ENCODE data around the gene MCMBP. TPM values are rescaled to one million over a fixed set of nuclear protein-coding genes. Genes with fewer than 3 reads are reported as not detected.

MCMBP gene
- total RNA-seq, 1 experiment from 2014 or later = 148 TPM

DNA sequence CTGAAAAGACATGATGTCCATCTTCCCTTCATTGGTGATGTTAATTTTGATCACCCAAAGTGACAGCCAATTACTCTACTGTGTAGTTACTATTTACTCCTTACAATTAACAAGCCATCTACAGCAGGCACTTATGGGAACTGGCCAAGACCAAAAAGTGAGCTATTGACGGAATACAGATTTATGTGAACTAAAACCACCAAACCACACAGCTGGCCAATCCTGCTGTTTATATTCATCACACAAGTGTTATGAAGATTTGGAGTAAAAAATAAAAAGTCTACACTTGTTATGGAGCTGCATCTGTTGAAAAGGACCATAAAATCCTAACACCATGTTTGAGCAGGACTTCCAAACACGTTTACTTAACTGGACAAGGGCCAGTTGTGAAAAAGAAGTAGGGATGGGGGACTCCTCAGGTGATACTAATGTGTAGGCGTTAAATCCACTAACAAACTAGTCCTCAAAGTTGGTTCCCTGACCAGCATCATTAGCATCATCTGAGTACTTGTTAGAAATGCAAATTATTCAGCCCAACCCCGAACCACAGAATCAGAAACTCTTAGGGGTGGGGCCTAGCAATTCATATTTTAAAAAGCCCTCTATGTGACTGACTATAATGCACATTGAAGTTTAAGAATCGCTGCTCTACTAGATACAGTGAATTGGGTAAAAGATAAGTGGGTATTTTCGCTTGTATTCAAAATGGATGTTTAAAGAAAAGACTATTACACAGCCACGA lies 11.6 kb downstream of the MCMBP start:
- Histone ChIP-seq H3K4me1 (ENCODE audit: control insufficient read depth in 1 of 2, insufficient read depth in 2 of 2, low read length in 2 of 2) (no peaks in the 10 kb centered on the region), H3K4me3 (replicated peaks in 1 of 2; ENCODE audit: low read depth in 1 of 2, low read length in 2 of 2) (no peak overlapping the region), H3K9me2 (ENCODE audit: insufficient read depth) (no peaks in the 10 kb centered on the region), H3K9ac (ENCODE audit: low read length) (no peak overlapping the region), H3K79me2 (ENCODE audit: insufficient read depth, low read length) (peaks cover 100% of the 10 kb centered on the region), H4K20me1 (ENCODE audit: insufficient read depth) (peaks cover 75% of the 10 kb centered on the region; the same call in 1 of the 2 replicates), H2AFZ (ENCODE audit: low read depth, low read length, poor library complexity, severe bottlenecking) (no peak overlapping the region), H3K36me3 (ENCODE audit: control insufficient read depth in 1 of 2, insufficient read depth in 2 of 2, low read length in 2 of 2) (peaks cover 20 to 22% of the 10 kb centered on the region in 2 experiments), H3K4me2 (ENCODE audit: low read length) (no peak overlapping the region), H3K27ac (ENCODE audit: low read depth, low read length) (no peak overlapping the region), H3K27me3 (ENCODE audit: insufficient read depth, low read length) (no peaks in the 10 kb centered on the region), H3K9me3 (ENCODE audit: control insufficient read depth in 1 of 2, insufficient read depth in 1 of 2, low read depth in 1 of 2, low read length in 2 of 2) (no peaks in the 10 kb centered on the region)
- ChIA-PET CTCF (interaction anchor here (1.5 to 3.9 kb wide), 4 partner anchors 11 to 258 kb away, joined by 4 to 65 read pairs (median 36); partner anchors contain the start of gene MCMBP), POLR2A (interaction anchor here (0.9 kb wide), 1 partner anchor 12 kb away, joined by 4 read pairs; the partner anchor contains the start of gene MCMBP), RAD21 (ENCODE audit: low non-redundant PET in 1 of 2, low total read pairs in 2 of 2, uncharacterized antibody in 2 of 2, unreplicated experiment in 2 of 2) (interaction anchor here in 1 of 2 experiments (0.5 kb wide), 1 partner anchor 73 kb away, joined by 3 read pairs; no protein-coding TSS in a partner anchor)
- intact Hi-C loops (cut with micrococcal nuclease) = no loop called here
- no TSS peak for BruUV-seq (replicated peaks)
- no peak for DNase-seq (ENCODE audit: low read depth, low spot score)
- TF ChIP-seq ZFX (IDR thresholded peaks at IDR 0.05) (no peak), FOSL1 (IDR thresholded peaks at IDR 0.05; ENCODE audit: low read depth) (no peak), EZH2 (IDR thresholded peaks at IDR 0.05) (no peak), EZH2phosphoT487 (IDR thresholded peaks at IDR 0.05; ENCODE audit: borderline replicate concordance) (no peak), TCF7L2 (IDR thresholded peaks at IDR 0.05; ENCODE audit: borderline replicate concordance, extremely low read depth, insufficient read depth, insufficient read length) (no peak), SIN3A (IDR thresholded peaks at IDR 0.05; ENCODE audit: low read depth) (no peak), POLR2A (IDR thresholded peaks at IDR 0.05; ENCODE audit: borderline replicate concordance, extremely low read depth, insufficient read depth, insufficient read length) (no peak), JUND (IDR thresholded peaks at IDR 0.05) (no peak), EGR1 (IDR thresholded peaks at IDR 0.05; ENCODE audit: low read depth) (no peak), MAX (IDR thresholded peaks at IDR 0.05) (no peak), CEBPB (IDR thresholded peaks at IDR 0.05; ENCODE audit: low read depth) (no peak), ZNF274 (IDR thresholded peaks at IDR 0.05; ENCODE audit: low read depth, low read length) (no peak), CBX3 (IDR thresholded peaks at IDR 0.05; ENCODE audit: low read depth) (no peak), YY1 (IDR thresholded peaks at IDR 0.05; ENCODE audit: extremely low read depth, insufficient replicate concordance, low read depth, low read length) (no peak), POLR2AphosphoS5 (IDR thresholded peaks at IDR 0.05; ENCODE audit: low read depth, low read length) (no peak)
- TF ChIP-seq, protein P1, sequence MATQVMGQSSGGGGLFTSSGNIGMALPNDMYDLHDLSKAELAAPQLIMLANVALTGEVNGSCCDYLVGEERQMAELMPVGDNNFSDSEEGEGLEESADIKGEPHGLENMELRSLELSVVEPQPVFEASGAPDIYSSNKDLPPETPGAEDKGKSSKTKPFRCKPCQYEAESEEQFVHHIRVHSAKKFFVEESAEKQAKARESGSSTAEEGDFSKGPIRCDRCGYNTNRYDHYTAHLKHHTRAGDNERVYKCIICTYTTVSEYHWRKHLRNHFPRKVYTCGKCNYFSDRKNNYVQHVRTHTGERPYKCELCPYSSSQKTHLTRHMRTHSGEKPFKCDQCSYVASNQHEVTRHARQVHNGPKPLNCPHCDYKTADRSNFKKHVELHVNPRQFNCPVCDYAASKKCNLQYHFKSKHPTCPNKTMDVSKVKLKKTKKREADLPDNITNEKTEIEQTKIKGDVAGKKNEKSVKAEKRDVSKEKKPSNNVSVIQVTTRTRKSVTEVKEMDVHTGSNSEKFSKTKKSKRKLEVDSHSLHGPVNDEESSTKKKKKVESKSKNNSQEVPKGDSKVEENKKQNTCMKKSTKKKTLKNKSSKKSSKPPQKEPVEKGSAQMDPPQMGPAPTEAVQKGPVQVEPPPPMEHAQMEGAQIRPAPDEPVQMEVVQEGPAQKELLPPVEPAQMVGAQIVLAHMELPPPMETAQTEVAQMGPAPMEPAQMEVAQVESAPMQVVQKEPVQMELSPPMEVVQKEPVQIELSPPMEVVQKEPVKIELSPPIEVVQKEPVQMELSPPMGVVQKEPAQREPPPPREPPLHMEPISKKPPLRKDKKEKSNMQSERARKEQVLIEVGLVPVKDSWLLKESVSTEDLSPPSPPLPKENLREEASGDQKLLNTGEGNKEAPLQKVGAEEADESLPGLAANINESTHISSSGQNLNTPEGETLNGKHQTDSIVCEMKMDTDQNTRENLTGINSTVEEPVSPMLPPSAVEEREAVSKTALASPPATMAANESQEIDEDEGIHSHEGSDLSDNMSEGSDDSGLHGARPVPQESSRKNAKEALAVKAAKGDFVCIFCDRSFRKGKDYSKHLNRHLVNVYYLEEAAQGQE (IDR thresholded peaks at IDR 0.05; ENCODE audit: low read depth) = no peak
- TF ChIP-seq, protein P2, sequence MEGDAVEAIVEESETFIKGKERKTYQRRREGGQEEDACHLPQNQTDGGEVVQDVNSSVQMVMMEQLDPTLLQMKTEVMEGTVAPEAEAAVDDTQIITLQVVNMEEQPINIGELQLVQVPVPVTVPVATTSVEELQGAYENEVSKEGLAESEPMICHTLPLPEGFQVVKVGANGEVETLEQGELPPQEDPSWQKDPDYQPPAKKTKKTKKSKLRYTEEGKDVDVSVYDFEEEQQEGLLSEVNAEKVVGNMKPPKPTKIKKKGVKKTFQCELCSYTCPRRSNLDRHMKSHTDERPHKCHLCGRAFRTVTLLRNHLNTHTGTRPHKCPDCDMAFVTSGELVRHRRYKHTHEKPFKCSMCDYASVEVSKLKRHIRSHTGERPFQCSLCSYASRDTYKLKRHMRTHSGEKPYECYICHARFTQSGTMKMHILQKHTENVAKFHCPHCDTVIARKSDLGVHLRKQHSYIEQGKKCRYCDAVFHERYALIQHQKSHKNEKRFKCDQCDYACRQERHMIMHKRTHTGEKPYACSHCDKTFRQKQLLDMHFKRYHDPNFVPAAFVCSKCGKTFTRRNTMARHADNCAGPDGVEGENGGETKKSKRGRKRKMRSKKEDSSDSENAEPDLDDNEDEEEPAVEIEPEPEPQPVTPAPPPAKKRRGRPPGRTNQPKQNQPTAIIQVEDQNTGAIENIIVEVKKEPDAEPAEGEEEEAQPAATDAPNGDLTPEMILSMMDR (IDR thresholded peaks at IDR 0.05 in 2 of 3, conservative IDR thresholded peaks at IDR 0.05 in 1 of 3; ENCODE audit: borderline replicate concordance in 1 of 3, insufficient read depth in 1 of 3, low read depth in 2 of 3, low read length in 2 of 3) = no peak
- no peak for ATAC-seq
